ENCODE data around the gene GABRG3.

Gene GABRG3

GRCh38 chr15:26954403-26954802 lies 16.6 kb upstream of the GABRG3 start:
- DNase-seq (ENCODE audit: low spot score) = no peak
- in situ Hi-C loops (cut with MboI; ENCODE audit: low pct_unique_long_range_greater_than_20kb, low sequenced_read_pairs, unreplicated experiment) = no loop called here
- TF ChIP-seq, protein P1, sequence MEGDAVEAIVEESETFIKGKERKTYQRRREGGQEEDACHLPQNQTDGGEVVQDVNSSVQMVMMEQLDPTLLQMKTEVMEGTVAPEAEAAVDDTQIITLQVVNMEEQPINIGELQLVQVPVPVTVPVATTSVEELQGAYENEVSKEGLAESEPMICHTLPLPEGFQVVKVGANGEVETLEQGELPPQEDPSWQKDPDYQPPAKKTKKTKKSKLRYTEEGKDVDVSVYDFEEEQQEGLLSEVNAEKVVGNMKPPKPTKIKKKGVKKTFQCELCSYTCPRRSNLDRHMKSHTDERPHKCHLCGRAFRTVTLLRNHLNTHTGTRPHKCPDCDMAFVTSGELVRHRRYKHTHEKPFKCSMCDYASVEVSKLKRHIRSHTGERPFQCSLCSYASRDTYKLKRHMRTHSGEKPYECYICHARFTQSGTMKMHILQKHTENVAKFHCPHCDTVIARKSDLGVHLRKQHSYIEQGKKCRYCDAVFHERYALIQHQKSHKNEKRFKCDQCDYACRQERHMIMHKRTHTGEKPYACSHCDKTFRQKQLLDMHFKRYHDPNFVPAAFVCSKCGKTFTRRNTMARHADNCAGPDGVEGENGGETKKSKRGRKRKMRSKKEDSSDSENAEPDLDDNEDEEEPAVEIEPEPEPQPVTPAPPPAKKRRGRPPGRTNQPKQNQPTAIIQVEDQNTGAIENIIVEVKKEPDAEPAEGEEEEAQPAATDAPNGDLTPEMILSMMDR (IDR thresholded peaks at IDR 0.05; ENCODE audit: extremely low read depth, insufficient read depth, missing control alignments) = no peak

DNA sequence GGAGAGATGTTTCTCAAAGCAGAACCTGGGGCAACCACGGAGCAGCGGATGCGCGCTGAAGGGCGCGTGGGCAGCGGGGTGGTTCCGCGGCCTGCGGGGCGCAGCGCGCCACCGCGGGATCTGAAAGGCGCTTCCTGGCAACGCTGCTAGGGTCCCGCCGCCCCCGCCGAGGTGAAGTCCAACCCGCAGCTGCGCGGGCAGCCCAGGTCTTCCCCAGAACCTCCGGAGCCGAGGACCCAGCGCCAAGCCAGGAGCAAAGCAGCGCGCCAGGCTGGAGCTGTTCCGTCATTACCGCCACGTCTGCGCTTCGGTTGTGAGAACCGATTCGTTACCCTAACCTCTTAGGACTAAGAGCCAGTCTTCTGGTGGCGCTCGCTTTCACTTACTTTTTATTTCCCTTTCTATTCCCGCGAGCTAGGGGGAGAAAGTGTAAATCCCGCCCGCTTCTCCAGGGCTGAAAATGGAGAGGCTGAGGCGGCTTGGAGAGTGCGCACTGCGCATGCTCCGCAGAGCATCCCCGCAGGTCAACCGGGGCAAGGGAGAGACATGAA lies 3.2 kb upstream of the GABRG3 start:
- no peak for DNase-seq (ENCODE audit: low spot score)
- in situ Hi-C loops (cut with MboI; ENCODE audit: low pct_unique_long_range_greater_than_20kb, low sequenced_read_pairs, unreplicated experiment) = no loop called here
- TF ChIP-seq, protein P1 (IDR thresholded peaks at IDR 0.05; ENCODE audit: extremely low read depth, insufficient read depth, missing control alignments) = no peak

DNA sequence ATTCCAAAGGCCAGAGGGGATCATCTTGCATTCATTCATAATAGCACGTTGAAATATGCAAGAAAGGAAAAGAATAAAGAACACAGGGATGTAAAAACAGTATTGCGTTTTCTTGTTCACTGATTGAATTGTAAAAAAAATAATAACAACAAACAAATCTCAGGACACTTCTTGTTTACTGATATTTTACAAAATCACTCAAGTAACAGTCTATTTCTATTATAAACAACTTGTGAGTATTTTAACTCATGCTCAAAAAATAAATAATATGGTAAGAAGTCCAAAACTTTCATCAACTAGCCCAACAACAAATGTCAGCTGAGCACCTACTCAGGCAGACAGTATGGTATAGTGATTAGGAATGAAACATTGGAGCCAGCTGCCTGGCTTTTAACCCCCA lies 2.2 kb upstream of the GABRG3 start:
- TF ChIP-seq, protein P1 (IDR thresholded peaks at IDR 0.05; ENCODE audit: extremely low read depth, insufficient read depth, missing control alignments) = no peak
- in situ Hi-C loops (cut with MboI; ENCODE audit: low pct_unique_long_range_greater_than_20kb, low sequenced_read_pairs, unreplicated experiment) = no loop called here
- DNase-seq (ENCODE audit: low spot score) = no peak

DNA sequence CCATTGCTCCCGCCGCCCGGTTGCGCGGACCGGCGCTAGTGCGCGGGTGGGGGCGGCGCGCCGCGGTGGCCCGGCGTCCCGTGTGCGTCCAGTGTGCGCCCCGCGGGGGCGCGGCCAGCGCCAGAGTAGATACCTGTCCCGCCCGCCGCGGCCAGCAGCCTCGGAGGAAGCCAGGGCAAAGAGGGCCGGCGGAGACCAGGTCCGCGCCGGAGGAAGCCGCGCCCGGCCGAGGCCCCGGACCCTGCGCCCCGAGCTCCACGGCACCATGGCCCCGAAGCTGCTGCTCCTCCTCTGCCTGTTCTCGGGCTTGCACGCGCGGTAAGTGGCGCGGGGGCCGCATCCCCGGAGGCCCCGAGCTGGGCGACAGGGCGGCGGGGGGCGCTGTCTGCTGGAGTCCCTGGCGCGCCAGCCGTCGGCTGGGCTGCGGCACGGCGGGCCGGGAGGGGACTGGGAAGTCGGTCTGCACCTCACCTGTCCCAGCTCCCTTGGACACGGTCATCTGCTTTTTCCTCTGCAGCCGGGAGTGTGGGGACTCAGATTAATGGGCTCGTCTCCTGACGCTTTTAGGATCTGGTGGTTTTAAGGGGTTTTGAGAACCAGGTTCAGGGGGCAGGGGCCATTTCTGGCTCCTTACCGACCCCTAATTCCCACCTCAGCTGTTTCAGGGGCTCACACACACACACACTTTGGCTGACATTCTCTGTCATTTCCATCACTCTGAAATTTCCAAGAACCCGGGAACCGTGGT lies 464 bp downstream of the GABRG3 start:
- TF ChIP-seq, protein P1 (IDR thresholded peaks at IDR 0.05; ENCODE audit: extremely low read depth, insufficient read depth, missing control alignments) = no peak
- in situ Hi-C loops (cut with MboI; ENCODE audit: low pct_unique_long_range_greater_than_20kb, low sequenced_read_pairs, unreplicated experiment) = no loop called here
- no peak for DNase-seq (ENCODE audit: low spot score)

GRCh38 chr15:26972636-26973035 lies 1.7 kb downstream of the GABRG3 start:
- in situ Hi-C loops (cut with MboI; ENCODE audit: low pct_unique_long_range_greater_than_20kb, low sequenced_read_pairs, unreplicated experiment) = no loop called here
- TF ChIP-seq, protein P1 (IDR thresholded peaks at IDR 0.05; ENCODE audit: extremely low read depth, insufficient read depth, missing control alignments) = no peak

DNA sequence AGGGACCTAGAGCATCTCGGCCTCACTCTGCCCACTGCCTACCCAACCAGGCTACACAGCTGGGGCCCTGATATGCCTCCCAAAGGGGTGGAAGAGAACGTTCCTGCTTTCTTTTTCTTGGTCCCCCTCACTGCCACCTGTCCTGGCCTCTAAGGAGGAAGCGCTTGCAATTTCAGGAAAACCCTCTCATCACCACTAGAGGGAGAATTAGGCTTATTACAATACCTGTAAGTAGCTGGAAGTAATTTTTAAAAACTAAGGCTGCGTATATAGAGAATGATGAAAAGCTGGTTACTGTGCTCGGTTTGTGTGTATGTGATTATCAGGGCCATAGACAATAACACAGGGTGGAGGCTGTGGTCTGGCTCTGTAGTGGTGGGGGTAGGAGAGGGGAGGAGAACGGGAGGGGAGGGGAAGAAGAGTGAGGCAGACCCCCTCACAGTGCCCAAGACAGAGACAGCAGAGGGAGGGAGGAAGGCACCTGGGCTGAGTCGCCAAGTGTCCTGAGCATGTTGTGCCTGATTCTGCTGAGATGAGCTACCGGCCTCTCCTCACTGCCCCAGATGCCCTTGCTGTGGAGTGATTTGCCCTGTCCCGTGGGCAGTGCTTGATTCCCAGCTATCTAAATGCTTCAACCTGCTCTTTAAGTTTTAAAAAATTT lies 3.3 kb downstream of the GABRG3 start:
- in situ Hi-C loops (cut with MboI; ENCODE audit: low pct_unique_long_range_greater_than_20kb, low sequenced_read_pairs, unreplicated experiment) = no loop called here
- TF ChIP-seq, protein P1 (IDR thresholded peaks at IDR 0.05; ENCODE audit: extremely low read depth, insufficient read depth, missing control alignments) = no peak
- no peak for DNase-seq (ENCODE audit: low spot score)

More at GRCh38 chr15:26972636-26973035, 1.7 kb downstream of the GABRG3 start:
- DNase-seq (ENCODE audit: low spot score) = no peak
